Osteocyte (in vitro differentiated cells): ENCODE results near the gene CCDC28A. TPM values are rescaled to one million over a fixed set of nuclear protein-coding genes. Genes with fewer than 3 reads are reported as not detected.

ENCODE experiments used
- DNase-seq: peaks from one replicate; pipeline ENCODE4 v3.0.0; 2021; ENCODE audit warnings: mixed read lengths; ENCODE audit not compliant: unreplicated experiment; ENCODE audit errors: extremely low spot score
- H3K27ac Mint-ChIP-seq: one replicate; pipeline ENCODE4 v1.8.0; 2021; ENCODE audit warnings: mild to moderate bottlenecking, mixed read lengths; ENCODE audit not compliant: unreplicated experiment
- H3K27me3 Mint-ChIP-seq: one replicate; pipeline ENCODE4 v1.8.0; 2021; ENCODE audit warnings: mixed read lengths; ENCODE audit not compliant: unreplicated experiment
- H3K36me3 Mint-ChIP-seq: one replicate; pipeline ENCODE4 v1.8.0; 2021; ENCODE audit warnings: mixed read lengths; ENCODE audit not compliant: unreplicated experiment
- H3K4me1 Mint-ChIP-seq: one replicate; pipeline ENCODE4 v1.8.0; 2021; ENCODE audit warnings: mixed read lengths; ENCODE audit not compliant: unreplicated experiment
- H3K4me3 Mint-ChIP-seq: one replicate; pipeline ENCODE4 v1.8.0; 2021; ENCODE audit warnings: mild to moderate bottlenecking, moderate library complexity, mixed read lengths; ENCODE audit not compliant: unreplicated experiment
- H3K9me3 Mint-ChIP-seq: one replicate; pipeline ENCODE4 v1.8.0; 2021; ENCODE audit warnings: mixed read lengths; ENCODE audit not compliant: unreplicated experiment
- total RNA-seq: library from RNA; stranded (reverse); gene quantifications from 2 replicates; pipeline ENCODE4 v1.2.1, GENCODE V29; 2021
- TF ChIP-seq, protein P1 (sequence below): fragments of 200-600 bp; sonication (generic); IDR thresholded peaks from 2 replicates; pipeline ENCODE4 v1.5.0; 2021; ENCODE audit warnings: antibody characterized with exemption, mild to moderate bottlenecking, moderate library complexity

The CCDC28A gene
- total RNA-seq, 1 donor from 2014 or later: 11.7 TPM

DNA sequence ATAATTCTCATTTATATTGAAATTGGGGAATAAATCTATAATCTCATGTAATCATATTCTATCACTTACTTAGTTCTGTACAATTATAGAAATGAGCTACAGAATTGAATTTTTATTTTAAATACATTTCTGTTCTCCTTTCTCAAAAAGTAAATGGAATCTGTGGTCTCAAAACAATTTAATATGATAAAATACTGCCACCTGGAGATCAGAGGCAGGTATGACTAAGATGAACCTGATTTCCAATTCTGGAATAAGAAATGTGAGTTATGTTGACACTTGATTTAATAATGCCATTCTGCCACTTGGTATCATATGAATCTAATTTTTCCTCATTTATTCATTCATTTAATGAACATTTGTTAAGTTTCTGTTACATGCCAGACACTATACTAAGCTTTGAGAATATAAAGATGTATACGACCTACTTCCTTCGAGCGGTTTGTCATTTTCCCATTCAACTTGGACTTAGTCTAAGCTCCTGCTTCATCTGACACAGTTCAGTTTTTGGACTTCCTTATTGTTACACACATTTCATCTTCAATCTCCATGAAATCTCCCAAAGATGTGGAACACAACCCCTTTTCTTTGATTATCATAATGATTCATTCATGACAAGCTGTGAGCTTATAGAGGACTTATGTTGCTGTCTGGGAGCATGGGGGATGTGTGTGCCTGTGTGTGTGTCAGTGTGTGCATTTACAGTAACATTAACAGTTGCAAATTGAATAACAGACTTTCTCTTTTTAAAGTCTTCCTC lies 7.5 kb upstream of the CCDC28A start:
- TF ChIP-seq, protein P1, sequence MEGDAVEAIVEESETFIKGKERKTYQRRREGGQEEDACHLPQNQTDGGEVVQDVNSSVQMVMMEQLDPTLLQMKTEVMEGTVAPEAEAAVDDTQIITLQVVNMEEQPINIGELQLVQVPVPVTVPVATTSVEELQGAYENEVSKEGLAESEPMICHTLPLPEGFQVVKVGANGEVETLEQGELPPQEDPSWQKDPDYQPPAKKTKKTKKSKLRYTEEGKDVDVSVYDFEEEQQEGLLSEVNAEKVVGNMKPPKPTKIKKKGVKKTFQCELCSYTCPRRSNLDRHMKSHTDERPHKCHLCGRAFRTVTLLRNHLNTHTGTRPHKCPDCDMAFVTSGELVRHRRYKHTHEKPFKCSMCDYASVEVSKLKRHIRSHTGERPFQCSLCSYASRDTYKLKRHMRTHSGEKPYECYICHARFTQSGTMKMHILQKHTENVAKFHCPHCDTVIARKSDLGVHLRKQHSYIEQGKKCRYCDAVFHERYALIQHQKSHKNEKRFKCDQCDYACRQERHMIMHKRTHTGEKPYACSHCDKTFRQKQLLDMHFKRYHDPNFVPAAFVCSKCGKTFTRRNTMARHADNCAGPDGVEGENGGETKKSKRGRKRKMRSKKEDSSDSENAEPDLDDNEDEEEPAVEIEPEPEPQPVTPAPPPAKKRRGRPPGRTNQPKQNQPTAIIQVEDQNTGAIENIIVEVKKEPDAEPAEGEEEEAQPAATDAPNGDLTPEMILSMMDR: peak; percentile 77
- Mint-ChIP-seq H3K9me3 (no peaks in the 10 kb centered on the region), H3K4me1 (no peaks in the 10 kb centered on the region), H3K27me3 (no peaks in the 10 kb centered on the region), H3K36me3 (no peaks in the 10 kb centered on the region), H3K4me3 (no peak overlapping the region), H3K27ac (no peak overlapping the region)
- DNase-seq: no peak

DNA sequence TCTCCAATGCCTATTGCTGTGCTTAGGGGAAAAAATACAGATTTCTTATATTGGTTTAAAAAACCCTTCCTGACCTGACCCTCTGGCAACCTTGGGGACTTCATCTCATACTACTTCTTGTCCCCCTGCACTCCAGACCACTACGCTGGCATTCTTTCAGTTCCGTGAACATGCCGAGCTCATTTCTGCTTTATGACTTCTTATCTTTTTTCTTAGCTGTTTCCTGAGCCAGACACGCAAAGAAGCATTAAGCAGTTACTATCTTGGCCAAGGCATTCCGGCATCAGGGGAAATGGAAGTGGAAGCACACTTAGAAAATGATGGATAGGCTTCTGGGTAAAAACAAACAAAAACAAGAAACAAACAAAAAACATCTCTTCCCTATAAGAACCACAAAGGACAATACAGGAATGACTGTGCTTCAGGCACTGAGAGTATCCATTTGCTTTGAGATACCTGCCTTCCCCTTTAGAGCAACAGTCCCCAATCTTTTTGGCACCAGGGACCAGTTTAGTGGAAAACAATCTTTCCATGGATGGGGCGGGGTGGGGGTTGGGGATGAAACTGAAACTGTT lies 4.4 kb upstream of the CCDC28A start:
- no peak for DNase-seq

GRCh38 chr6:138772596-138773176 lies 883 bp upstream of the CCDC28A start:
- Mint-ChIP-seq H3K4me3 (peak overlapping the region; percentile 99), H3K9me3 (no peaks in the 10 kb centered on the region)

More for the DNA sequence above, 4.4 kb upstream of the CCDC28A start:
- H3K9me3 Mint-ChIP-seq: no peaks in the 10 kb centered on the region
- TF ChIP-seq, protein P1: no peak
- no peaks in the 10 kb centered on the region for H3K36me3 Mint-ChIP-seq
- peaks cover 11% of the 10 kb centered on the region for H3K4me1 Mint-ChIP-seq
- no peak overlapping the region for H3K4me3 Mint-ChIP-seq
- H3K27me3 Mint-ChIP-seq: no peaks in the 10 kb centered on the region
- no peak overlapping the region for H3K27ac Mint-ChIP-seq

DNA sequence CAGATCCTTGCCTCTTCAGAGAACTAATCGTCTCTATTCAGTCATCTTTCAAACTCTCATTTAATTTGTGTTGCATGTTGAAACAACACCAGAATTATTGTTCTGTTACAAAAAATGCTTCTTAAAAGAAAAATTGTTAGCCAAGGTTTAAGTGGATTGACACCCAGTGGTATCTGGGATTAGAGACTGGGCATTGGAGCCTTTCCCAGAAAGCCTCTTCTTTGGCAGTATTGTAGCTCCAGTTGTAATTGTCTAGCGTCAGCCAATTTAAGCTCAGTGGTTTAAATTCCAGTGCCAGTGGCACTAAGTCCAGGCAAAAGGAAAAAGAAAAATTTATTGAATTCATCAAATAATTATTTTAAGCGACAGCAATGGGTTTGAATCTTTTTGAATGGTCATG lies 801 bp downstream of the CCDC28A start:
- Mint-ChIP-seq H3K9me3 (no peaks in the 10 kb centered on the region), H3K27ac (peak overlapping the region; percentile 100), H3K4me3 (peak overlapping the region; percentile 99), H3K36me3 (peaks cover 16% of the 10 kb centered on the region), H3K4me1 (peaks cover 17% of the 10 kb centered on the region), H3K27me3 (no peaks in the 10 kb centered on the region)
- TF ChIP-seq, protein P1: no peak
- no peak for DNase-seq

More at GRCh38 chr6:138772596-138773176, 883 bp upstream of the CCDC28A start:
- Mint-ChIP-seq H3K27me3 (no peaks in the 10 kb centered on the region), H3K27ac (peak overlapping the region; percentile 100), H3K36me3 (peaks cover 6% of the 10 kb centered on the region), H3K4me1 (peaks cover 17% of the 10 kb centered on the region)
- TF ChIP-seq, protein P1: no peak
- DNase-seq: no peak

GRCh38 chr6:138776659-138777058 lies 3.1 kb downstream of the CCDC28A start:
- TF ChIP-seq, protein P1: no peak
- H3K9me3 Mint-ChIP-seq: no peaks in the 10 kb centered on the region
- H3K27me3 Mint-ChIP-seq: no peaks in the 10 kb centered on the region
- H3K4me1 Mint-ChIP-seq: peaks cover 17% of the 10 kb centered on the region
- no peak for DNase-seq
- H3K27ac Mint-ChIP-seq: no peak overlapping the region
- H3K4me3 Mint-ChIP-seq: no peak overlapping the region
- H3K36me3 Mint-ChIP-seq: peaks cover 31% of the 10 kb centered on the region
